Trophoblast cell (in vitro differentiated cells and primary cell): ENCODE measurements around the gene MMP17.

Source experiments
- DNase-seq, 2 donors: peaks; one replicate each; pipeline ENCODE4 v3.0.0-alpha.2; 2016
- H2AFZ ChIP-seq: 2 replicates; pipeline ENCODE4 v1.6.1; 2013; ENCODE audit warnings: low read length, moderate library complexity, mild to moderate bottlenecking; ENCODE audit not compliant: insufficient read depth, poor library complexity
- H2AK5ac ChIP-seq: 2 replicates; pipeline ENCODE4 v1.6.1; 2013; ENCODE audit warnings: mild to moderate bottlenecking, low read length
- H2BK120ac ChIP-seq: 2 replicates; pipeline ENCODE4 v1.6.1; 2013; ENCODE audit warnings: low read length, mild to moderate bottlenecking, moderate library complexity; ENCODE audit not compliant: insufficient read depth, poor library complexity
- H2BK12ac ChIP-seq: 2 replicates; pipeline ENCODE4 v1.6.1; 2013; ENCODE audit warnings: mild to moderate bottlenecking, low read length, moderate library complexity
- H2BK5ac ChIP-seq: 2 replicates; pipeline ENCODE4 v1.6.1; 2013; ENCODE audit warnings: low read length, low read depth, moderate library complexity, mild to moderate bottlenecking; ENCODE audit not compliant: poor library complexity
- H3K14ac ChIP-seq: 2 replicates; pipeline ENCODE4 v1.6.1; 2013; ENCODE audit warnings: mild to moderate bottlenecking, low read length
- H3K18ac ChIP-seq: 2 replicates; pipeline ENCODE4 v1.6.1; 2013; ENCODE audit warnings: mild to moderate bottlenecking, low read length
- H3K23ac ChIP-seq: 2 replicates; pipeline ENCODE4 v1.6.1; 2013; ENCODE audit warnings: low read length
- H3K27ac ChIP-seq: 2 replicates; pipeline ENCODE4 v1.5.1; 2013; ENCODE audit warnings: low read depth, mild to moderate bottlenecking, inconsistent platforms, low read length, moderate library complexity
- H3K27me3 ChIP-seq: 2 replicates; pipeline ENCODE4 v1.6.1; 2013; ENCODE audit warnings: inconsistent platforms, mild to moderate bottlenecking, low read length, moderate library complexity; ENCODE audit not compliant: insufficient read depth
- H3K36me3 ChIP-seq, 2 experiments: 1 replicate in 1 of 2; 2 replicates in 1 of 2; pipeline ENCODE4 v1.6.1; 2013; ENCODE audit warnings: low read length in 2 of 2, mild to moderate bottlenecking in 2 of 2, moderate library complexity in 1 of 2; ENCODE audit not compliant: insufficient read depth in 2 of 2, control insufficient read depth in 1 of 2
- H3K4ac ChIP-seq: 2 replicates; pipeline ENCODE4 v1.6.1; 2013; ENCODE audit warnings: low read depth, mild to moderate bottlenecking, low read length, moderate library complexity
- H3K4me1 ChIP-seq, 2 experiments: 1 replicate in 1 of 2; 2 replicates in 1 of 2; pipeline ENCODE4 v1.6.1; 2013; ENCODE audit warnings: low read length in 2 of 2, mild to moderate bottlenecking in 2 of 2, moderate library complexity in 1 of 2; ENCODE audit not compliant: insufficient read depth in 2 of 2, control insufficient read depth in 1 of 2
- H3K4me2 ChIP-seq: 2 replicates; pipeline ENCODE4 v1.6.1; 2013; ENCODE audit warnings: inconsistent platforms, mild to moderate bottlenecking, low read length, moderate library complexity
- H3K4me3 ChIP-seq: 2 replicates; pipeline ENCODE4 v1.5.1; 2013; ENCODE audit warnings: mild to moderate bottlenecking, low read depth, low read length, inconsistent platforms
- H3K79me1 ChIP-seq: one replicate; pipeline ENCODE4 v1.6.1; 2013; ENCODE audit warnings: low read length
- H3K79me2 ChIP-seq: 2 replicates; pipeline ENCODE4 v1.6.1; 2013; ENCODE audit warnings: low read length, mild to moderate bottlenecking; ENCODE audit not compliant: control insufficient read depth, insufficient read depth, poor library complexity
- H3K9ac ChIP-seq: 2 replicates; pipeline ENCODE4 v1.6.1; 2013; ENCODE audit warnings: mild to moderate bottlenecking, low read length
- H3K9me3 ChIP-seq: 2 replicates; pipeline ENCODE4 v1.6.1; 2013; ENCODE audit warnings: low read depth, mild to moderate bottlenecking, control low read depth, inconsistent platforms, low read length; ENCODE audit not compliant: insufficient read depth
- H4K12ac ChIP-seq: 2 replicates; pipeline ENCODE4 v1.6.1; 2013; ENCODE audit warnings: low read depth, mild to moderate bottlenecking, low read length, moderate library complexity
- H4K8ac ChIP-seq: 2 replicates; pipeline ENCODE4 v1.6.1; 2013; ENCODE audit warnings: low read depth, mild to moderate bottlenecking, low read length, moderate library complexity
- H4K91ac ChIP-seq: one replicate; pipeline ENCODE4 v1.6.1; 2013; ENCODE audit warnings: low read depth, mild to moderate bottlenecking, low read length, moderate library complexity
- WGBS: extraction: QIAGEN DNeasy Blood & Tissue Kit; methylation state at CpG from one replicate; pipeline ENCODE4 v1.1.7; 2013; ENCODE audit warnings: missing lambda C conversion rate; ENCODE audit not compliant: insufficient read length, insufficient coverage; ENCODE audit errors: extremely low coverage; 5-methylcytosine and 5-hydroxymethylcytosine counted together

MMP17 gene

DNA sequence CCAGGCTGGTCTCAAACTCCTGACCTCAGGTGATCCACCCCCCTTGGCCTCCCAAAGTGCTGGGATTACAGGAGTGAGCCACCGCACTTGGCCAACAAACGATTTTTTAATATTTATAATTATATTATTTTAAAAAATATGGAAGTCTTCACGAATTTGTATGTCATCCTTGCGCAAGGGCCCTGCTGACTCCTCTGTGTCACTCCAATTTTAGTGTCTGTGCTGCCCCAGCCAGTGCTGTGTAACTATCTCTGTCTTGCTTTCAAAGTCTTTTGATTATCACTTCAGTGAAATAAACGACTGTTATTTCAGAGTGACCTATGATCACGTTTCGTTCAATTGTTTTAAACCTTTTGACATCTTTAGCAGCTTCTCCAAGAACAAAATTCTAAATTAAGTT lies 13.1 kb upstream of the MMP17 start:
- Histone ChIP-seq H3K4ac (no peak overlapping the region), H3K9me3 (peaks cover 2% of the 10 kb centered on the region), H3K4me2 (no peak overlapping the region), H3K79me1 (no peaks in the 10 kb centered on the region), H3K9ac (no peak overlapping the region), H3K27ac (no peak overlapping the region), H4K8ac (no peak overlapping the region), H2AFZ (no peak overlapping the region), H3K14ac (no peak overlapping the region), H2BK12ac (no peak overlapping the region), H2AK5ac (no peak overlapping the region), H3K4me1 (no peaks in the 10 kb centered on the region), H3K27me3 (no peaks in the 10 kb centered on the region), H3K79me2 (no peaks in the 10 kb centered on the region), H2BK120ac (no peak overlapping the region), H4K91ac (no peak overlapping the region), H3K18ac (no peak overlapping the region), H3K4me3 (no peak overlapping the region), H2BK5ac (no peak overlapping the region), H3K36me3 (no peaks in the 10 kb centered on the region), H4K12ac (no peak overlapping the region), H3K23ac (no peak overlapping the region)
- no CpG with 5 or more reads among the region's 7 CpGs for WGBS
- no peak for DNase-seq

DNA sequence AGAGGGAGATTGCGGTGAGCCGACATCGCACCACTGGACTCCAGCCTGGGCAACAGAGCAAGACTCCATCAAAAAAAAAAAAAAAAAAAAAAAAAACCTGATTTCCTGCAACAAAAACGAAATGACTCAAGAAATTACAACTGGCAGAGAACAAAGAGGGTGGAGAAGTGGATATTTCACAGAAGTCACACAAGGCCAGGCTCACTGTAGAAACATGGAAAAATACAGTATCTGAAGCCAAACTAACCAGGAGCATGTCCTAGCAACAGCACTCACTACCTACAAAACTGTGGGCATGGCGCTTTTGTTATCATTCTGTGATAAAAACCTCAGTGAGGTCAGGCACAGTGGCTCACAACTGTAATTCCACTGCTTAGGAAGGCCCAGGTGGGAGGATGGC lies 11.7 kb upstream of the MMP17 start:
- no peaks in the 10 kb centered on the region for H3K36me3 ChIP-seq
- no peaks in the 10 kb centered on the region for H3K79me2 ChIP-seq
- no peak overlapping the region for H2BK120ac ChIP-seq
- no peak overlapping the region for H2AK5ac ChIP-seq
- no peak overlapping the region for H2BK5ac ChIP-seq
- no peak for DNase-seq
- no peak overlapping the region for H3K4me3 ChIP-seq
- H4K8ac ChIP-seq = no peak overlapping the region
- no peaks in the 10 kb centered on the region for H3K4me1 ChIP-seq
- H4K91ac ChIP-seq = no peak overlapping the region
- H3K27ac ChIP-seq = no peak overlapping the region
- no peaks in the 10 kb centered on the region for H3K27me3 ChIP-seq
- H4K12ac ChIP-seq = no peak overlapping the region
- H3K14ac ChIP-seq = no peak overlapping the region
- H3K4me2 ChIP-seq = no peak overlapping the region
- no peak overlapping the region for H3K18ac ChIP-seq
- WGBS = no CpG with 5 or more reads among the region's 5 CpGs
- no peak overlapping the region for H3K4ac ChIP-seq
- no peak overlapping the region for H2AFZ ChIP-seq
- H2BK12ac ChIP-seq = no peak overlapping the region
- H3K79me1 ChIP-seq = no peaks in the 10 kb centered on the region
- H3K23ac ChIP-seq = no peak overlapping the region
- peaks cover 2% of the 10 kb centered on the region for H3K9me3 ChIP-seq
- H3K9ac ChIP-seq = no peak overlapping the region

DNA sequence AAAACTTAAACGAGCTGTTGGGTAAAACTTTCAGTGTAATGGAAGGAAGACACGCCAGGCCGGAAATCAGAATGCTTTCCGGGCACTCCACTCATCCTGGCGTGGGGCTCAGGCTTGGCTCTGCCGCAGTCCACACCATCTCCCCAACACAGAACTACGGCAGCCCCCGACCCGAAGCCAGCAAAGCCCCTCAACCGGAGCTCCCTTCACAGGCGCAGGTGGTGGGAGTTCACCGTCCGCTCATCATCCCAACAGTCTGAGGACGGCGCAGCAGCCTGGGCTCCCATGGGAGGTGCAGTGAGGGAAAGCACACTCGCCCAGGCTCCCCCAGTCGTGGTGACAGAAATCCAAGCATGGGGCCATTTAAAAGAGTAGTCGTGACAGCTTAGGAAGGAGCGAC lies 11.0 kb upstream of the MMP17 start:
- Histone ChIP-seq H2BK120ac (no peak overlapping the region), H3K23ac (no peak overlapping the region), H3K4me1 (no peaks in the 10 kb centered on the region), H3K79me2 (no peaks in the 10 kb centered on the region), H3K14ac (no peak overlapping the region), H3K9me3 (peaks cover 2% of the 10 kb centered on the region), H4K8ac (no peak overlapping the region), H2AK5ac (no peak overlapping the region), H4K12ac (no peak overlapping the region), H3K27me3 (no peaks in the 10 kb centered on the region), H3K36me3 (no peaks in the 10 kb centered on the region), H3K4me2 (no peak overlapping the region), H3K4me3 (no peak overlapping the region), H2BK5ac (no peak overlapping the region), H3K27ac (no peak overlapping the region), H3K4ac (no peak overlapping the region), H3K9ac (no peak overlapping the region), H3K79me1 (no peaks in the 10 kb centered on the region), H4K91ac (no peak overlapping the region), H3K18ac (no peak overlapping the region), H2AFZ (no peak overlapping the region), H2BK12ac (no peak overlapping the region)
- WGBS = no CpG with 5 or more reads among the region's 19 CpGs
- DNase-seq = no peak

DNA sequence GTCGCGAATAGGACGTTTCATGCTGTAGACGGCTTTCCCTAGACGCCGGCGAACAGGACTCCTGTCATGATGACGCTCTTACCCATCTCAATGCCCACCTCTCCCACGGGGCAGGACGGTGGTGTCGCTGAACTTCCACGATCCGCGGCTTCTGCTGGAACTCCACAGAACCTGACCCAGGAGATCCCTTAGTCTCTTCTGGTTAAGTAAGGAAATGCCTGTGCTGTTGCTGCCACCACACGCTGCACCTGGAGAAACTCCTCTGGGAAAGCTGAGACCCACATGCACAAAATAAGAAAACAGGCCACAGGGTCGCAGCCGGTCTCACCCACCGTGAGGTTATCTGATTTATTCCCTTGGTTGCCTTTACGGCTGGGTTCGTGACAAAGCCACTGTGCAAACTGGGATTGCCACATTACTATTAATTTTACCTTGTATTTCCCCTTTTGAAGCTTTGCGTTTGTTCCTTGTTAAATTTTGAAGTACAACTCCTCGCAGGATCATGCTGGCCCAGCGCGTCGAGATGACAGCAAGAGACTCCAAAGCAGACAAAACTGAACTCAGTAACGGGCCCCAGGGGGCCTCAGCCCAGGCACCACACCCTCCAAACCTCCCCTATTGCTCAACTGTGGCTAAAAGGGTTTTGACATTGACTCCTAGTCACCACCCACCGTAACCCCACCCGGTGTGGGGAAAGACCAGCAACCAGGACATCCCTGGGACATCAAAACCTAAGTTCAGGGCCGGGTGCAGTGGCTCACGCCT lies 9.2 kb upstream of the MMP17 start:
- no peak overlapping the region for H3K4me2 ChIP-seq
- no peak overlapping the region for H2BK12ac ChIP-seq
- H3K9me3 ChIP-seq = no peaks in the 10 kb centered on the region
- no peaks in the 10 kb centered on the region for H3K4me1 ChIP-seq
- no peak overlapping the region for H3K4ac ChIP-seq
- no peak overlapping the region for H3K23ac ChIP-seq
- H3K9ac ChIP-seq = no peak overlapping the region
- no peak overlapping the region for H2AK5ac ChIP-seq
- H4K12ac ChIP-seq = no peak overlapping the region
- no peaks in the 10 kb centered on the region for H3K27me3 ChIP-seq
- H3K79me1 ChIP-seq = no peaks in the 10 kb centered on the region
- H2BK120ac ChIP-seq = no peak overlapping the region
- H4K91ac ChIP-seq = no peak overlapping the region
- no peak overlapping the region for H2BK5ac ChIP-seq
- no peak for DNase-seq
- H3K36me3 ChIP-seq = no peaks in the 10 kb centered on the region
- H3K4me3 ChIP-seq = no peak overlapping the region
- no peak overlapping the region for H2AFZ ChIP-seq
- WGBS = no CpG with 5 or more reads among the region's 30 CpGs
- H3K18ac ChIP-seq = no peak overlapping the region
- H3K79me2 ChIP-seq = no peaks in the 10 kb centered on the region
- H3K14ac ChIP-seq = no peak overlapping the region
- H4K8ac ChIP-seq = no peak overlapping the region
- no peak overlapping the region for H3K27ac ChIP-seq
